Neural cell (in vitro differentiated cells): ENCODE measurements around the gene H2BK1.

ENCODE experiments used
- EP300 ChIP-seq: fragments of 450-650 bp; conservative IDR thresholded peaks from 2 replicates; pipeline ENCODE4 v1.6.1; 2014; ENCODE audit warnings: antibody characterized with exemption, mild to moderate bottlenecking, moderate library complexity; ENCODE audit not compliant: poor library complexity, severe bottlenecking
- EZH2 ChIP-seq: fragments of 200-600, 300-800 bp; shearing (Covaris generic), sonication (generic); IDR thresholded peaks from 2 replicates; pipeline ENCODE4 v1.6.1; 2014; ENCODE audit warnings: antibody characterized with exemption, low read length, borderline replicate concordance, mild to moderate bottlenecking; ENCODE audit not compliant: insufficient read depth, poor library complexity, severe bottlenecking
- MXI1 ChIP-seq: fragments of 450-650 bp; conservative IDR thresholded peaks from 2 replicates; pipeline ENCODE4 v1.6.1; 2014; ENCODE audit warnings: antibody characterized with exemption, mild to moderate bottlenecking; ENCODE audit not compliant: poor library complexity, severe bottlenecking
- POLR2AphosphoS5 ChIP-seq: IDR thresholded peaks from 2 replicates; pipeline ENCODE4 v1.6.1; 2012
- RAD21 ChIP-seq: fragments of 450-650 bp; conservative IDR thresholded peaks from 2 replicates; pipeline ENCODE4 v1.6.1; 2014; ENCODE audit warnings: antibody characterized with exemption, mild to moderate bottlenecking, moderate library complexity
- REST ChIP-seq: IDR thresholded peaks from 2 replicates; pipeline ENCODE4 v1.6.1; 2012; ENCODE audit warnings: borderline replicate concordance
- SMC3 ChIP-seq: fragments of 450-650 bp; conservative IDR thresholded peaks from 2 replicates; pipeline ENCODE4 v1.6.1; 2014; ENCODE audit warnings: antibody characterized with exemption, mild to moderate bottlenecking, moderate library complexity; ENCODE audit not compliant: poor library complexity
- TAF1 ChIP-seq: IDR thresholded peaks from 2 replicates; pipeline ENCODE4 v1.6.1; 2012; ENCODE audit warnings: low read depth
- TF ChIP-seq, protein P1 (sequence below): fragments of 450-650 bp; IDR thresholded peaks from 2 replicates; pipeline ENCODE4 v1.5.1; 2014; ENCODE audit warnings: antibody characterized with exemption, mild to moderate bottlenecking, moderate library complexity; ENCODE audit not compliant: poor library complexity, severe bottlenecking

DNA sequence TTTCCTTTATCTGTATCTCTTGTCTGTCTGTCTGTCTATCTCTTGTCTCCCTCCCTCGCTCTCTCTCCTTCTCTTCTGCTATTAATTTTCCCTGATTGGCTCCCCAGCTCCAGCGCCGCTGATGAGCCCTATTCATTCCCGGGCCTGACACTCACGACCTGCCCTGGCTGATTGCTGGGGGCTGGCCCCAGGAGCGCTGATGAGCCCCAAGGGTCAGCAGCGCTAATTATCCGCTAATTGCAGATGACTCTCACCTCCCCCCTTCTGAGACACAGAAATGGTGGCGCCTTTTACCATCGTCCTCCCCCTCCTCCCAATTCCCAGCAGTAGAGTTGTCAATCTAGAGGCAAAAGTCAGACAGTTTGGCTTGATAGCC lies 41.5 kb downstream of the H2BK1 start:
- TF ChIP-seq, protein P1, sequence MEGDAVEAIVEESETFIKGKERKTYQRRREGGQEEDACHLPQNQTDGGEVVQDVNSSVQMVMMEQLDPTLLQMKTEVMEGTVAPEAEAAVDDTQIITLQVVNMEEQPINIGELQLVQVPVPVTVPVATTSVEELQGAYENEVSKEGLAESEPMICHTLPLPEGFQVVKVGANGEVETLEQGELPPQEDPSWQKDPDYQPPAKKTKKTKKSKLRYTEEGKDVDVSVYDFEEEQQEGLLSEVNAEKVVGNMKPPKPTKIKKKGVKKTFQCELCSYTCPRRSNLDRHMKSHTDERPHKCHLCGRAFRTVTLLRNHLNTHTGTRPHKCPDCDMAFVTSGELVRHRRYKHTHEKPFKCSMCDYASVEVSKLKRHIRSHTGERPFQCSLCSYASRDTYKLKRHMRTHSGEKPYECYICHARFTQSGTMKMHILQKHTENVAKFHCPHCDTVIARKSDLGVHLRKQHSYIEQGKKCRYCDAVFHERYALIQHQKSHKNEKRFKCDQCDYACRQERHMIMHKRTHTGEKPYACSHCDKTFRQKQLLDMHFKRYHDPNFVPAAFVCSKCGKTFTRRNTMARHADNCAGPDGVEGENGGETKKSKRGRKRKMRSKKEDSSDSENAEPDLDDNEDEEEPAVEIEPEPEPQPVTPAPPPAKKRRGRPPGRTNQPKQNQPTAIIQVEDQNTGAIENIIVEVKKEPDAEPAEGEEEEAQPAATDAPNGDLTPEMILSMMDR = no peak
- TF ChIP-seq TAF1 (no peak), POLR2AphosphoS5 (no peak), REST (no peak), EZH2 (no peak), RAD21 (no peak), MXI1 (no peak), EP300 (no peak), SMC3 (no peak)
